Measurements from ENCODE around the gene KCNQ1.

DNA sequence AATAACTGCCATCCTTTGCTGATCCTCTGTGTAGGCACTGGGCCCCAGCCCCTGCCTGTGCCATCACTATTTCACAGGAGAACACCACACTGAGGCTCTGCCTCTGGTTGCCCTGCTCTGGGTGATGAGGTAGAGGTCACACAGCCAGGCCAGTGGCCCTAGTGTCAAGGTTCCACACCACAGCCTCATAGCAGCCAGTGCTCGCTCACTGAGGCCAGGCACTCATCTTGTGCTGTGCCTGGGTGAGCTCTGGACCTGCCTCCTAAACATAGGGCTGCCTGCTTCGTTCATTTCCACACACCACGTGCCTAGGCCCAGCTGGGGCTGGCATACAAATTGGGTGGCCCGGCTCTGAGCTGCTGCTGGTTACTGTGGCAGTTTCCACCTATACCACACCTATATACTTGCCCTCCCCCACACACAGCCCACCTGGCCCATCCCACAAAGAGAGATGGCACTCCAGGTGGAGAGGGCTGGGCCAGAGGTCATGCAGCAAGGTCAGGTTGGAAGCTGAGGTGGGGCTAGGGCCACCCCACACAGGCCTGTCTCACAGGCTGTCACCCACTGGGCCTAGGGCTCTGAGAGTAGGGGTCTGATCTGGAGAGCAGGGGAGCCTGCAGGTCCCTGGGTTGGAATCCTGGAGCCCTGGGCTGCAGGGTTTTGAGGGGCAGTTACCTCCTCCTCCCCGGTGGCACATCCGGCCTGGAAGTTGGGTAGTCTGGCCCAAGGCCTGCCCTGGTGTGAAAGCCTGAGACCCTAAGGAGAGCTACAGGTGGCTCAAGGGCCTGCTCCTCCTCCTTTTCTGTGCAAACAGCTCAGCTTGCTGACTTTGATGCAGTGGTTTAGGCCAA lies 243.8 kb downstream of the KCNQ1 start:
- TF ChIP-seq, protein P1, sequence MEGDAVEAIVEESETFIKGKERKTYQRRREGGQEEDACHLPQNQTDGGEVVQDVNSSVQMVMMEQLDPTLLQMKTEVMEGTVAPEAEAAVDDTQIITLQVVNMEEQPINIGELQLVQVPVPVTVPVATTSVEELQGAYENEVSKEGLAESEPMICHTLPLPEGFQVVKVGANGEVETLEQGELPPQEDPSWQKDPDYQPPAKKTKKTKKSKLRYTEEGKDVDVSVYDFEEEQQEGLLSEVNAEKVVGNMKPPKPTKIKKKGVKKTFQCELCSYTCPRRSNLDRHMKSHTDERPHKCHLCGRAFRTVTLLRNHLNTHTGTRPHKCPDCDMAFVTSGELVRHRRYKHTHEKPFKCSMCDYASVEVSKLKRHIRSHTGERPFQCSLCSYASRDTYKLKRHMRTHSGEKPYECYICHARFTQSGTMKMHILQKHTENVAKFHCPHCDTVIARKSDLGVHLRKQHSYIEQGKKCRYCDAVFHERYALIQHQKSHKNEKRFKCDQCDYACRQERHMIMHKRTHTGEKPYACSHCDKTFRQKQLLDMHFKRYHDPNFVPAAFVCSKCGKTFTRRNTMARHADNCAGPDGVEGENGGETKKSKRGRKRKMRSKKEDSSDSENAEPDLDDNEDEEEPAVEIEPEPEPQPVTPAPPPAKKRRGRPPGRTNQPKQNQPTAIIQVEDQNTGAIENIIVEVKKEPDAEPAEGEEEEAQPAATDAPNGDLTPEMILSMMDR (IDR thresholded peaks at IDR 0.05; ENCODE audit: extremely low read depth in 1 of 2, insufficient read depth in 1 of 2, low read depth in 1 of 2, low read length in 2 of 2), result no peak
- no peak for TF ChIP-seq POLR2AphosphoS5 (IDR thresholded peaks at IDR 0.05; ENCODE audit: insufficient read depth, low read depth, low read length)
- no peak for TF ChIP-seq MAX (IDR thresholded peaks at IDR 0.05; ENCODE audit: insufficient read depth, insufficient read length)
- TF ChIP-seq POLR2A (IDR thresholded peaks at IDR 0.05; ENCODE audit: low read depth, low read length), result no peak
- no peak for TF ChIP-seq JUN (IDR thresholded peaks at IDR 0.05; ENCODE audit: borderline replicate concordance, insufficient read depth, insufficient read length, low read depth)
- TF ChIP-seq MYC (IDR thresholded peaks at IDR 0.05; ENCODE audit: low read depth, low read length), result no peak
- TF ChIP-seq EZH2 (IDR thresholded peaks at IDR 0.05; ENCODE audit: borderline replicate concordance, low read depth, low read length, severe bottlenecking), result no peak
